ENCODE data around the gene DDX54. TPM values are rescaled to one million over a fixed set of nuclear protein-coding genes. Genes with fewer than 3 reads are reported as not detected.

DDX54 gene
- total and polyA plus RNA-seq, 2 of the 8 experiments (the other 6 are each of a cell fraction or from before 2014, with no cell fraction given), result 64.9 to 113 TPM

DNA sequence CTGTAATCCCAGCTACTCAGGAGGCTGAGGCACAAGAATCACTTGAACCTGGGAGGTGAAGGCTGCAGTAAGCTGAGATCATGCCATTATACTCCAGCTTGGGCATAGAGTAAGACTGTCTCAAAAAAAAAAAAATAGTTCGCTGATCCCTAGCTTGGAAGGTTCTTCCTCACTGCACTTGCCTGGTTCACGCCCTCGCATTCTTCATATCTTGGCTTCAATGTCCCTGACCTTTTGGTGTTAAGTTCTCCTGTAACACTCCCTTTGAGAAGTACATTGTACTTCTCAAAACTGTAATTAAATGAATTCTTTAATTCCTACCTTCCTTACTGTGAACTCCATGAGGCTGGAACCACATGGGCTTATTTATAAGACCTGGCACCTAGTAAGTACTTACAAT, 19.5 kb upstream of the DDX54 start:
- ChIA-PET POLR2A (ENCODE audit: partially characterized antibody) (interaction anchor here (0.9 to 6.8 kb wide), 5 partner anchors 9 to 84 kb away, joined by 3 to 31 read pairs (median 4); partner anchors contain the start of genes DDX54, RITA1 and TPCN1), CTCF (ENCODE audit: partially characterized antibody) (interaction anchor here (0.6 to 1.9 kb wide), 2 partner anchors 17 to 109 kb away, joined by 4 to 6 read pairs; partner anchors contain the start of gene TPCN1)
- Histone ChIP-seq H2BK120ac (replicated peaks; ENCODE audit: low read depth, low read length) (no peak overlapping the region), H4K5ac (ENCODE audit: insufficient read length, low read depth, low read length) (no peak overlapping the region), H2AK5ac (ENCODE audit: low read depth, low read length) (no peak overlapping the region), H3K27ac (ENCODE audit: low read depth, low read length) (no peak overlapping the region), H3K18ac (ENCODE audit: extremely low read depth, low read length) (no peak overlapping the region), H2BK15ac (ENCODE audit: low read length) (no peak overlapping the region), H3K14ac (ENCODE audit: insufficient read length) (no peak overlapping the region), H3K56ac (replicated peaks; ENCODE audit: insufficient read length, low read depth, low read length) (no peak overlapping the region), H3K9me3 (ENCODE audit: insufficient read depth in 2 of 2, low read depth in 1 of 2, low read length in 1 of 2) (no peaks in the 10 kb centered on the region; a peak in 1 of 4 replicates), H4K8ac (ENCODE audit: extremely low read depth, insufficient read depth, low read length) (no peak overlapping the region), H3K79me2 (ENCODE audit: control insufficient read depth in 1 of 2, insufficient read depth in 2 of 2, low read length in 2 of 2) (no peaks in the 10 kb centered on the region), H2BK12ac (ENCODE audit: low read depth, low read length) (peak overlapping the region; percentile 27; the same call in 1 of the 2 replicates), H3K23ac (ENCODE audit: insufficient read length) (no peak overlapping the region), H3K4ac (replicated peaks; ENCODE audit: insufficient read length, low read depth, low read length) (no peak overlapping the region), H3K4me3 (ENCODE audit: extremely low read depth in 1 of 4, insufficient read depth in 2 of 4, low read depth in 3 of 4, low read length in 4 of 4) (no peak overlapping the region), H2BK5ac (ENCODE audit: low read depth, low read length) (no peak overlapping the region), H2BK20ac (ENCODE audit: low read length) (no peak overlapping the region), H3K23me2 (ENCODE audit: low read depth, low read length) (no peaks in the 10 kb centered on the region), H3K79me1 (ENCODE audit: low read depth, low read length) (no peaks in the 10 kb centered on the region), H3K9ac (replicated peaks in 1 of 4; ENCODE audit: extremely low read depth in 1 of 4, low read depth in 3 of 4, low read length in 3 of 4) (no peak overlapping the region), H3K4me2 (ENCODE audit: insufficient read depth in 1 of 2, low read depth in 2 of 2, low read length in 2 of 2) (no peak overlapping the region), H4K91ac (replicated peaks; ENCODE audit: insufficient read length, low read length) (no peak overlapping the region), H4K20me1 (replicated peaks in 1 of 2; ENCODE audit: control insufficient read depth in 1 of 2, insufficient read depth in 2 of 2, low read length in 2 of 2) (no peaks in the 10 kb centered on the region), H3K36me3 (ENCODE audit: control insufficient read depth in 2 of 4, insufficient read depth in 4 of 4, low read length in 3 of 4) (no peaks in the 10 kb centered on the region), H3K27me3 (replicated peaks in 1 of 4; ENCODE audit: control insufficient read depth in 3 of 4, extremely low read depth in 1 of 4, insufficient read depth in 3 of 4, low read length in 3 of 4) (no peaks in the 10 kb centered on the region), H3K4me1 (replicated peaks in 1 of 4; ENCODE audit: control insufficient read depth in 3 of 4, insufficient read depth in 4 of 4, low read length in 3 of 4) (no peaks in the 10 kb centered on the region; a peak in 1 of 7 replicates), H2AFZ (ENCODE audit: low read length) (no peak overlapping the region)
- no peak for TF ChIP-seq POU5F1 (IDR thresholded peaks at IDR 0.05; ENCODE audit: low read depth, low read length)
- no peak for TF ChIP-seq EGR1 (IDR thresholded peaks at IDR 0.05; ENCODE audit: borderline replicate concordance, low read depth, low read length)
- no peak for TF ChIP-seq PHF8 (conservative IDR thresholded peaks at IDR 0.05; ENCODE audit: low read depth, low read length)
- TF ChIP-seq RNF2 (IDR thresholded peaks at IDR 0.05; ENCODE audit: borderline replicate concordance, low read depth, low read length, missing control alignments, poor library complexity, severe bottlenecking), result no peak
- no peak for TF ChIP-seq RBBP5 (IDR thresholded peaks at IDR 0.05; ENCODE audit: borderline replicate concordance, low read depth, low read length)
- no peak for TF ChIP-seq POLR2AphosphoS5 (IDR thresholded peaks at IDR 0.05; ENCODE audit: low read depth, low read length)
- no peak for TF ChIP-seq SP4 (IDR thresholded peaks at IDR 0.05; ENCODE audit: low read length)
- TF ChIP-seq SUZ12 (IDR thresholded peaks at IDR 0.05; ENCODE audit: low read length), result no peak
- no peak for TF ChIP-seq RFX5 (IDR thresholded peaks at IDR 0.05; ENCODE audit: borderline replicate concordance, low read depth, low read length)
- no peak for TF ChIP-seq BACH1 (IDR thresholded peaks at IDR 0.05; ENCODE audit: low read length)
- no peak for TF ChIP-seq SAP30 (IDR thresholded peaks at IDR 0.05; ENCODE audit: insufficient read depth, insufficient replicate concordance, low read length)
- TF ChIP-seq SIRT6 (IDR thresholded peaks at IDR 0.05; ENCODE audit: low read length), result no peak
- TF ChIP-seq, protein P1, sequence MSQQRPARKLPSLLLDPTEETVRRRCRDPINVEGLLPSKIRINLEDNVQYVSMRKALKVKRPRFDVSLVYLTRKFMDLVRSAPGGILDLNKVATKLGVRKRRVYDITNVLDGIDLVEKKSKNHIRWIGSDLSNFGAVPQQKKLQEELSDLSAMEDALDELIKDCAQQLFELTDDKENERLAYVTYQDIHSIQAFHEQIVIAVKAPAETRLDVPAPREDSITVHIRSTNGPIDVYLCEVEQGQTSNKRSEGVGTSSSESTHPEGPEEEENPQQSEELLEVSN (IDR thresholded peaks at IDR 0.05), result no peak
- 96% methylated on average over 3 of the region's 3 CpGs; no CpG with 5 or more reads in 1 of the 2 experiments for whole genome bisulfite sequencing, 2 experiments (ENCODE audit: extremely low coverage in 1 of 2, insufficient coverage in 1 of 2, insufficient read length in 1 of 2, insufficient replicate concordance in 2 of 2, low coverage in 1 of 2, low lambda C conversion rate in 2 of 2, missing lambda C conversion rate in 1 of 2)
- FAIRE-seq (no peak), DNase-seq (ENCODE audit: low read depth in 1 of 2, low spot score in 2 of 2) (no peak)
